ENCODE measurements around the gene MOGAT1. TPM values are rescaled to one million over a fixed set of nuclear protein-coding genes. Genes with fewer than 3 reads are reported as not detected.
"Not testable (repeated sequence)": the region's sequence is repeated elsewhere in the genome, so short reads cannot be mapped to it uniquely, and the experiment has no call there.

The MOGAT1 gene
- total RNA-seq, 1 donor from 2014 or later, result not detected

- not testable (repeated sequence) for H3K36me3 Mint-ChIP-seq (ENCODE audit: low read depth, unreplicated experiment); H3K4me1 ChIP-seq (ENCODE audit: insufficient read depth, low read length)
These were observed 50.1 kb downstream of the MOGAT1 start for GRCh38 chr2:222721597-222721996.

DNA sequence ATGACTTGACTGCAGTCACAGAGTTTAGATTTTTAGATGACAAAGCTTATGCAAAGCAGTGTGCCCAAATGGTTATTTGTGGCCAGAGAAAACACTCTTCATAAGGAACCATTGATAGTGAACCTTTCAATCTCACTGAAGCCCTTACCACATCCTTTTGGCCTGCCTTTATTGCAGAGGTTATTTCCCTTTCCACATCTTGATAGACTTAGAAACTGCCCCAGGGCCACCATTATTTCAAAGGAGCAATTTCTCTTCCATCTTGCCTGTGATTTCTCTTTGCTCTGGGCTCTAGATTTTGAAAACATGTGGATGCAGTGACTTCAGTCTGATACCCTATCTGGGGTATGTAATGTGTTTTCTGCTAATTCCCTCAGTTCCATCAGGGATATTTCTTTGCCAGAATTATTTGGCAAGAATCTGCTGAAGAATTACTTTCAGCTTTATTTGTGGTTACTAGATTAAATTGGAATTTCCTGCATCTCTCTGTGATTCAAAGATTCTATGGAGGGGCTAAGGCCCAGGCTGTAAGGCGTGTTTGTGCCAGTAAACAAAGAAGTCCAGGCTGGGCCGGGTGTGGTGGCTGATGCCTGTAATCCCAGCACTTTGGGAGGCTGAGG lies 51.0 kb downstream of the MOGAT1 start:
- peaks cover 1% of the 10 kb centered on the region for H3K9me3 Mint-ChIP-seq (ENCODE audit: unreplicated experiment)
- H3K36me3 Mint-ChIP-seq (ENCODE audit: low read depth, unreplicated experiment), result no peaks in the 10 kb centered on the region
- H3K9ac ChIP-seq (ENCODE audit: low read length), result no peak overlapping the region
- H2AFZ ChIP-seq (ENCODE audit: low read depth, low read length), result no peak overlapping the region
- no peaks in the 10 kb centered on the region for H3K27me3 Mint-ChIP-seq (ENCODE audit: low read depth, unreplicated experiment)
- no peak for FAIRE-seq
- peak overlapping the region; percentile 20 for H3K4me2 ChIP-seq (ENCODE audit: low read length)
- no peak overlapping the region for H3K4me3 Mint-ChIP-seq (ENCODE audit: unreplicated experiment)
- TF ChIP-seq, protein P1, sequence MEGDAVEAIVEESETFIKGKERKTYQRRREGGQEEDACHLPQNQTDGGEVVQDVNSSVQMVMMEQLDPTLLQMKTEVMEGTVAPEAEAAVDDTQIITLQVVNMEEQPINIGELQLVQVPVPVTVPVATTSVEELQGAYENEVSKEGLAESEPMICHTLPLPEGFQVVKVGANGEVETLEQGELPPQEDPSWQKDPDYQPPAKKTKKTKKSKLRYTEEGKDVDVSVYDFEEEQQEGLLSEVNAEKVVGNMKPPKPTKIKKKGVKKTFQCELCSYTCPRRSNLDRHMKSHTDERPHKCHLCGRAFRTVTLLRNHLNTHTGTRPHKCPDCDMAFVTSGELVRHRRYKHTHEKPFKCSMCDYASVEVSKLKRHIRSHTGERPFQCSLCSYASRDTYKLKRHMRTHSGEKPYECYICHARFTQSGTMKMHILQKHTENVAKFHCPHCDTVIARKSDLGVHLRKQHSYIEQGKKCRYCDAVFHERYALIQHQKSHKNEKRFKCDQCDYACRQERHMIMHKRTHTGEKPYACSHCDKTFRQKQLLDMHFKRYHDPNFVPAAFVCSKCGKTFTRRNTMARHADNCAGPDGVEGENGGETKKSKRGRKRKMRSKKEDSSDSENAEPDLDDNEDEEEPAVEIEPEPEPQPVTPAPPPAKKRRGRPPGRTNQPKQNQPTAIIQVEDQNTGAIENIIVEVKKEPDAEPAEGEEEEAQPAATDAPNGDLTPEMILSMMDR (IDR thresholded peaks at IDR 0.05; ENCODE audit: insufficient read depth, low read depth, low read length), result no peak
- no peak for TF ChIP-seq EZH2 (IDR thresholded peaks at IDR 0.05; ENCODE audit: insufficient read depth, low read length)
- no peaks in the 10 kb centered on the region for H3K36me3 ChIP-seq (ENCODE audit: insufficient read depth, low read length)
- H3K27me3 ChIP-seq (ENCODE audit: insufficient read depth, low read length), result no peaks in the 10 kb centered on the region
- no peaks in the 10 kb centered on the region for H3K9me3 ChIP-seq (ENCODE audit: insufficient read depth, low read depth, low read length)
- peak; percentile 88 for DNase-seq (ENCODE audit: low read depth)
- no peak overlapping the region for H3K27ac Mint-ChIP-seq (ENCODE audit: unreplicated experiment)
- no peak overlapping the region for H3K4me3 ChIP-seq (ENCODE audit: insufficient read depth, low read depth, low read length)
- H3K4me1 ChIP-seq (ENCODE audit: insufficient read depth, low read length), result peaks cover 4% of the 10 kb centered on the region
- H4K20me1 ChIP-seq (ENCODE audit: insufficient read depth, low read length), result no peaks in the 10 kb centered on the region
- H3K79me2 ChIP-seq (ENCODE audit: insufficient read depth, low read length), result no peaks in the 10 kb centered on the region
- H3K4me1 Mint-ChIP-seq (ENCODE audit: low read depth, unreplicated experiment), result no peaks in the 10 kb centered on the region
- no peak overlapping the region for H3K27ac ChIP-seq (ENCODE audit: low read depth, low read length)

More at GRCh38 chr2:222721597-222721996, 50.1 kb downstream of the MOGAT1 start:
- H3K4me3 Mint-ChIP-seq (ENCODE audit: unreplicated experiment); H3K27ac Mint-ChIP-seq (ENCODE audit: unreplicated experiment); H3K4me1 Mint-ChIP-seq (ENCODE audit: low read depth, unreplicated experiment); H3K9me3 Mint-ChIP-seq (ENCODE audit: unreplicated experiment); H3K4me2 ChIP-seq (ENCODE audit: low read length); H3K4me3 ChIP-seq (ENCODE audit: insufficient read depth, low read depth, low read length); H2AFZ ChIP-seq (ENCODE audit: low read depth, low read length); H3K36me3 ChIP-seq (ENCODE audit: insufficient read depth, low read length); DNase-seq (ENCODE audit: low read depth); H3K9ac ChIP-seq (ENCODE audit: low read length); H3K27me3 Mint-ChIP-seq (ENCODE audit: low read depth, unreplicated experiment); H3K79me2 ChIP-seq (ENCODE audit: insufficient read depth, low read length); FAIRE-seq; H3K27me3 ChIP-seq (ENCODE audit: insufficient read depth, low read length); H3K27ac ChIP-seq (ENCODE audit: low read depth, low read length); H4K20me1 ChIP-seq (ENCODE audit: insufficient read depth, low read length); H3K9me3 ChIP-seq (ENCODE audit: insufficient read depth, low read depth, low read length): not testable (repeated sequence)

GRCh38 chr2:222724208-222724607 lies 52.8 kb downstream of the MOGAT1 start:
- Histone ChIP-seq H3K9me3 (ENCODE audit: insufficient read depth, low read depth, low read length) (no peaks in the 10 kb centered on the region), H3K4me2 (ENCODE audit: low read length) (no peak overlapping the region), H3K27me3 (ENCODE audit: insufficient read depth, low read length) (no peaks in the 10 kb centered on the region), H2AFZ (ENCODE audit: low read depth, low read length) (no peak overlapping the region), H4K20me1 (ENCODE audit: insufficient read depth, low read length) (no peaks in the 10 kb centered on the region), H3K79me2 (ENCODE audit: insufficient read depth, low read length) (no peaks in the 10 kb centered on the region), H3K9ac (ENCODE audit: low read length) (no peak overlapping the region), H3K36me3 (ENCODE audit: insufficient read depth, low read length) (no peaks in the 10 kb centered on the region), H3K4me1 (ENCODE audit: insufficient read depth, low read length) (peaks cover 4% of the 10 kb centered on the region), H3K27ac (ENCODE audit: low read depth, low read length) (no peak overlapping the region), H3K4me3 (ENCODE audit: insufficient read depth, low read depth, low read length) (no peak overlapping the region)
- Mint-ChIP-seq H3K4me3 (ENCODE audit: unreplicated experiment) (no peak overlapping the region), H3K9me3 (ENCODE audit: unreplicated experiment) (peaks cover 1% of the 10 kb centered on the region), H3K4me1 (ENCODE audit: low read depth, unreplicated experiment) (no peaks in the 10 kb centered on the region), H3K36me3 (ENCODE audit: low read depth, unreplicated experiment) (no peaks in the 10 kb centered on the region), H3K27ac (ENCODE audit: unreplicated experiment) (no peak overlapping the region), H3K27me3 (ENCODE audit: low read depth, unreplicated experiment) (no peaks in the 10 kb centered on the region)
- TF ChIP-seq EZH2 (IDR thresholded peaks at IDR 0.05; ENCODE audit: insufficient read depth, low read length), result no peak
- TF ChIP-seq, protein P1 (IDR thresholded peaks at IDR 0.05; ENCODE audit: insufficient read depth, low read depth, low read length), result no peak
- no peak for FAIRE-seq
- DNase-seq (ENCODE audit: low read depth), result no peak
